Measurements from ENCODE around the gene AGBL1.

DNA sequence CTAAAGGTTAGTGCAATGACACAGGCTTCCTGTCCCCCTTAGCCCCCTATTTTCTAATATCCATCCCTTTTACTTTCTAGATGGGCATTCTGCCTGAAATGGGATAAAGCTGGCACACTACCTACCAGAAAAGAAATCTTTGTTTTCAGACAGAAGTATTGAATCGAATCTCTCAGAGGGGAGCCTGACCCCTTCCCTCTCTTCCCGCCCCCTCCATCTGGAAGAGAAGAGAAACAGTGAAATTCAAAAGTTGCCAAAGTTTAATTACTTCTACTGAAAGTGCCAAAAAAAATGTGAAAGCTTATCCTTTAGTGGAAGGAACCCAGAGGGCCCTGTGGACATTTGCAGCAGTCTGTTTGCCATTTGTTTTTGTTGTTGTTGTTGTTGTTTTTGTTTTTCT is 523.8 kb downstream of the AGBL1 start:
- TF ChIP-seq, protein P1, sequence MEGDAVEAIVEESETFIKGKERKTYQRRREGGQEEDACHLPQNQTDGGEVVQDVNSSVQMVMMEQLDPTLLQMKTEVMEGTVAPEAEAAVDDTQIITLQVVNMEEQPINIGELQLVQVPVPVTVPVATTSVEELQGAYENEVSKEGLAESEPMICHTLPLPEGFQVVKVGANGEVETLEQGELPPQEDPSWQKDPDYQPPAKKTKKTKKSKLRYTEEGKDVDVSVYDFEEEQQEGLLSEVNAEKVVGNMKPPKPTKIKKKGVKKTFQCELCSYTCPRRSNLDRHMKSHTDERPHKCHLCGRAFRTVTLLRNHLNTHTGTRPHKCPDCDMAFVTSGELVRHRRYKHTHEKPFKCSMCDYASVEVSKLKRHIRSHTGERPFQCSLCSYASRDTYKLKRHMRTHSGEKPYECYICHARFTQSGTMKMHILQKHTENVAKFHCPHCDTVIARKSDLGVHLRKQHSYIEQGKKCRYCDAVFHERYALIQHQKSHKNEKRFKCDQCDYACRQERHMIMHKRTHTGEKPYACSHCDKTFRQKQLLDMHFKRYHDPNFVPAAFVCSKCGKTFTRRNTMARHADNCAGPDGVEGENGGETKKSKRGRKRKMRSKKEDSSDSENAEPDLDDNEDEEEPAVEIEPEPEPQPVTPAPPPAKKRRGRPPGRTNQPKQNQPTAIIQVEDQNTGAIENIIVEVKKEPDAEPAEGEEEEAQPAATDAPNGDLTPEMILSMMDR (IDR thresholded peaks at IDR 0.05): no peak
- no peak for TF ChIP-seq POLR2A (IDR thresholded peaks at IDR 0.05)

Data from right lobe of liver (tissue), 4 donors.